ENCODE measurements around the gene ILRUN. TPM values are rescaled to one million over a fixed set of nuclear protein-coding genes. Genes with fewer than 3 reads are reported as not detected.
"Not testable (repeated sequence)": the region's sequence is repeated elsewhere in the genome, so short reads cannot be mapped to it uniquely, and the experiment has no call there.

ILRUN gene
- polyA plus RNA-seq, 1 of the 3 experiments (the other 2 are of a cell fraction) = 19.5 TPM

- no peak for TF ChIP-seq FOSL2 (IDR thresholded peaks at IDR 0.05; ENCODE audit: borderline replicate concordance, low read depth)
Observed at GRCh38 chr6:34658605-34659265, 37.8 kb downstream of the ILRUN start (continued).

DNA sequence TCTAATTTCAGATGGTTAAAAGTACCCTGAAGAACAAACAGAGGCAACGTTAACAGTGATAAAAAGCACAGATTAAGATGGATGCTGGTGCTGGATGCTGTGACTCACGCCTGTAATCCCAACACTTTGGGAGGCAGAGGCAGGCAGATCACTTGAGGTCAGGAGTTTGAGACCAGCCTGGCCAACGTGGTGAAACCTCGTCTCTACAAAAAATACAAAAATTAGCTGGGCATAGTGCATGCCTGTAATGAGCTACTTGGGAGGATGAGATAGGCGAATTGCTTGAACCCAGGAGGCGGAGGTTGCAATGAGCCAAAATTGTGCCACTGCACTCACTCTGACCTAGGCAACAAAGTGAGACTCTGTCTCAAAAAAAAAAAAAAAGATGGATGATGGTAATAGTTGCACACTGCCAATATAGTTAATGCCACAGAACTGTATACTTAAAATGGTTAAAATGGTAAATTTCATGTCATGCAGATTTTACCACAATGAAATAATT lies 38.5 kb downstream of the ILRUN start:
- Histone ChIP-seq H3K79me2 (ENCODE audit: insufficient read depth) (peaks cover 85% of the 10 kb centered on the region), H3K9ac (peak overlapping the region; percentile 70), H2AFZ (ENCODE audit: low read depth) (0 out of 2 replicates have a peak overlapping the region, but pooled peaks have one; percentile 36), H3K4me3 (ENCODE audit: low read depth in 2 of 2, low read length in 1 of 2) (peak overlapping the region; percentile 46 to 58; a peak in 3 of 4 replicates), H3K27ac (ENCODE audit: low read depth in 2 of 2, low read length in 1 of 2) (peak overlapping the region; percentile 87 to 99), H3K4me1 (ENCODE audit: control insufficient read depth in 1 of 2, insufficient read depth in 2 of 2, low read depth in 1 of 2, low read length in 1 of 2) (peaks cover 13 to 22% of the 10 kb centered on the region in 2 experiments; a peak in 3 of 4 replicates), H3K4me2 (peak overlapping the region; percentile 76), H3F3A (replicated peaks; ENCODE audit: insufficient read depth) (peaks cover 28% of the 10 kb centered on the region)
- H3K9me3 ChIP-seq; H4K20me1 ChIP-seq (ENCODE audit: insufficient read depth); H3K27me3 ChIP-seq (ENCODE audit: insufficient read depth); H3K36me3 ChIP-seq (replicated peaks in 1 of 2; ENCODE audit: control insufficient read depth in 1 of 2, insufficient read depth in 2 of 2, low read length in 1 of 2); CTCF ChIA-PET; H3K9me2 ChIP-seq; DNase-seq: not testable (repeated sequence)
- POLR2A ChIA-PET = interaction anchor here (1.2 kb wide), 1 partner anchor 38 kb away, joined by 3 read pairs; the partner anchor contains the start of gene ILRUN
- 31% methylated on average over 6 of the region's 6 CpGs for WGBS (ENCODE audit: low lambda C conversion rate)

GRCh38 chr6:34657307-34657978 lies 39.1 kb downstream of the ILRUN start:
- H3K9me3 ChIP-seq = no peaks in the 10 kb centered on the region
- no peaks in the 10 kb centered on the region for H3K9me2 ChIP-seq
- H3K4me3 ChIP-seq (ENCODE audit: low read depth in 2 of 2, low read length in 1 of 2) = peak overlapping the region; percentile 46 to 58; a peak in 3 of 4 replicates
- H3K36me3 ChIP-seq (replicated peaks in 1 of 2; ENCODE audit: control insufficient read depth in 1 of 2, insufficient read depth in 2 of 2, low read length in 1 of 2) = peaks cover 0 to 8% of the 10 kb centered on the region in 2 experiments
- peak overlapping the region; percentile 87 to 99 for H3K27ac ChIP-seq (ENCODE audit: low read depth in 2 of 2, low read length in 1 of 2)
- H3K4me2 ChIP-seq = peak overlapping the region; percentile 76
- WGBS (ENCODE audit: low lambda C conversion rate) = 8% methylated on average over 2 of the region's 2 CpGs
- H2AFZ ChIP-seq (ENCODE audit: low read depth) = peak overlapping the region; percentile 36; the same call in 1 of the 2 replicates
- H4K20me1 ChIP-seq (ENCODE audit: insufficient read depth) = no peaks in the 10 kb centered on the region
- H3K27me3 ChIP-seq (ENCODE audit: insufficient read depth) = no peaks in the 10 kb centered on the region
- ChIA-PET CTCF (interaction anchor here (0.8 to 1.2 kb wide), 4 partner anchors 17 to 483 kb away, joined by 3 to 4 read pairs (median 4); no protein-coding TSS in a partner anchor), POLR2A (interaction anchor here (1.2 to 1.3 kb wide), 2 partner anchors 39 to 100 kb away, joined by 3 read pairs; partner anchors contain the start of genes ILRUN and SNRPC)
- TF ChIP-seq POLR2AphosphoS5 (IDR thresholded peaks at IDR 0.05; ENCODE audit: low read depth, low read length) = peak; percentile 26; the same call in 1 of the 2 replicates
- TF ChIP-seq JUND (IDR thresholded peaks at IDR 0.05) = no peak
- peak; percentile 57; the same call in 1 of the 2 replicates for TF ChIP-seq TAF1 (IDR thresholded peaks at IDR 0.05; ENCODE audit: borderline replicate concordance, low read depth, low read length)
- peak; percentile 10; the same call in 1 of the 2 replicates for TF ChIP-seq FOSL2 (IDR thresholded peaks at IDR 0.05; ENCODE audit: borderline replicate concordance, low read depth)
- TF ChIP-seq SMC3 (IDR thresholded peaks at IDR 0.05; ENCODE audit: low read depth, low read length) = no peak
- TF ChIP-seq, protein P1, sequence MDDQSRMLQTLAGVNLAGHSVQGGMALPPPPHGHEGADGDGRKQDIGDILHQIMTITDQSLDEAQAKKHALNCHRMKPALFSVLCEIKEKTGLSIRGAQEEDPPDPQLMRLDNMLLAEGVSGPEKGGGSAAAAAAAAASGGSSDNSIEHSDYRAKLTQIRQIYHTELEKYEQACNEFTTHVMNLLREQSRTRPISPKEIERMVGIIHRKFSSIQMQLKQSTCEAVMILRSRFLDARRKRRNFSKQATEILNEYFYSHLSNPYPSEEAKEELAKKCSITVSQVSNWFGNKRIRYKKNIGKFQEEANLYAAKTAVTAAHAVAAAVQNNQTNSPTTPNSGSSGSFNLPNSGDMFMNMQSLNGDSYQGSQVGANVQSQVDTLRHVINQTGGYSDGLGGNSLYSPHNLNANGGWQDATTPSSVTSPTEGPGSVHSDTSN (IDR thresholded peaks at IDR 0.05) = no peak
- TF ChIP-seq RXRA (IDR thresholded peaks at IDR 0.05; ENCODE audit: borderline replicate concordance, low read depth) = peak; percentile 9; the same call in 1 of the 2 replicates
- TF ChIP-seq TEAD4 (IDR thresholded peaks at IDR 0.05; ENCODE audit: borderline replicate concordance, insufficient read depth) = 0 out of 2 replicates have a peak, but pooled peaks have one; percentile 16
- TF ChIP-seq NFIC (IDR thresholded peaks at IDR 0.05; ENCODE audit: borderline replicate concordance) = peak; percentile 55
- H3K79me2 ChIP-seq (ENCODE audit: insufficient read depth) = peaks cover 79% of the 10 kb centered on the region
- H3K9ac ChIP-seq = peak overlapping the region; percentile 70
- H3F3A ChIP-seq (replicated peaks; ENCODE audit: insufficient read depth) = peaks cover 28% of the 10 kb centered on the region
- DNase-seq = no peak
- H3K4me1 ChIP-seq (ENCODE audit: control insufficient read depth in 1 of 2, insufficient read depth in 2 of 2, low read depth in 1 of 2, low read length in 1 of 2) = peaks cover 13 to 22% of the 10 kb centered on the region in 2 experiments; a peak in 3 of 4 replicates
